ENCODE results near the gene KYNU. TPM values are rescaled to one million over a fixed set of nuclear protein-coding genes. Genes with fewer than 3 reads are reported as not detected.

KYNU gene
- total and polyA plus RNA-seq, 2 of the 13 experiments (the other 11 are each of a cell fraction or from before 2014, with no cell fraction given) = 21.9 to 68.6 TPM

- H3K4me2 ChIP-seq (ENCODE audit: low read depth, low read length) = no peak overlapping the region
- in situ Hi-C loops (cut with HindIII; ENCODE audit: extremely low pct_ligation_motif_present, low pct_unique_long_range_greater_than_20kb) = no loop called here
- H4K20me1 ChIP-seq (ENCODE audit: insufficient read depth, low read length) = no peaks in the 10 kb centered on the region
- no peaks in the 10 kb centered on the region for H3K27me3 ChIP-seq (ENCODE audit: control insufficient read depth in 1 of 2, insufficient read depth in 2 of 2, low read length in 2 of 2)
- H3K9ac ChIP-seq (ENCODE audit: insufficient read depth, low read depth, low read length) = no peak overlapping the region
- peaks cover 16% of the 10 kb centered on the region for H3K4me1 ChIP-seq (ENCODE audit: insufficient read depth, low read length)
- WGBS (ENCODE audit: low lambda C conversion rate) = 93% methylated on average over 3 of the region's 3 CpGs
- no peaks in the 10 kb centered on the region for H3K9me3 ChIP-seq (ENCODE audit: low read length)
- no peaks in the 10 kb centered on the region for H3K79me2 ChIP-seq (ENCODE audit: insufficient read depth, low read length)
- TF ChIP-seq ZNF703 (CRISPR knock-in tag; IDR thresholded peaks at IDR 0.05; ENCODE audit: borderline replicate concordance) = no peak
- no peak for TF ChIP-seq REL (CRISPR knock-in tag; conservative IDR thresholded peaks at IDR 0.05)
- TF ChIP-seq TFE3 (CRISPR knock-in tag; IDR thresholded peaks at IDR 0.05) = no peak
- no peak for TF ChIP-seq NCOA1 (CRISPR knock-in tag; IDR thresholded peaks at IDR 0.05)
- TF ChIP-seq ZNF720 (CRISPR knock-in tag; IDR thresholded peaks at IDR 0.05) = no peak
- TF ChIP-seq CHD2 (IDR thresholded peaks at IDR 0.05; ENCODE audit: low read depth, low read length) = no peak
- TF ChIP-seq ZNF878 (CRISPR knock-in tag; IDR thresholded peaks at IDR 0.05) = no peak
- no peak for TF ChIP-seq ATF7-NPFF (CRISPR knock-in tag; IDR thresholded peaks at IDR 0.05; ENCODE audit: low read depth)
- peak; percentile 12 for FAIRE-seq
- H3K36me3 ChIP-seq (replicated peaks in 1 of 2; ENCODE audit: control insufficient read depth in 1 of 2, insufficient read depth in 2 of 2, low read length in 2 of 2) = peaks cover 0 to 6% of the 10 kb centered on the region in 2 experiments; a peak in 1 of 5 replicates
- peak; percentile 25; the same call in 1 of the 3 replicates for ATAC-seq
- no peak overlapping the region for H3K4me3 ChIP-seq (replicated peaks in 1 of 3; ENCODE audit: insufficient read depth in 1 of 3, low read depth in 2 of 3, low read length in 3 of 3)
- no peak for DNase-seq (ENCODE audit: low spot score)
- BruUV-seq (replicated peaks) = no TSS peak
- no peak overlapping the region for H3K27ac ChIP-seq (ENCODE audit: extremely low read length, insufficient read depth, low read length)
- intact Hi-C loops (cut with micrococcal nuclease; ENCODE audit: unreplicated experiment) = no loop called here
- POLR2A ChIA-PET = no interaction called here
- no peak overlapping the region for H2AFZ ChIP-seq (ENCODE audit: low read length)
- CTCF ChIA-PET (ENCODE audit: low intra/inter-chr PET ratio, low total read pairs) = no interaction called here
Observed at GRCh38 chr2:142937347-142937746, 59.9 kb downstream of the KYNU start.

GRCh38 chr2:142938240-142938639 lies 60.8 kb downstream of the KYNU start:
- H3K4me1 ChIP-seq (ENCODE audit: insufficient read depth, low read length) = peaks cover 16% of the 10 kb centered on the region
- in situ Hi-C loops (cut with HindIII; ENCODE audit: extremely low pct_ligation_motif_present, low pct_unique_long_range_greater_than_20kb) = no loop called here
- H3K4me3 ChIP-seq (replicated peaks in 1 of 3; ENCODE audit: insufficient read depth in 1 of 3, low read depth in 2 of 3, low read length in 3 of 3) = no peak overlapping the region
- no peak overlapping the region for H3K9ac ChIP-seq (ENCODE audit: insufficient read depth, low read depth, low read length)
- TF ChIP-seq IRX3 (CRISPR knock-in tag; IDR thresholded peaks at IDR 0.05; ENCODE audit: borderline replicate concordance, low read depth) = no peak
- no peak for TF ChIP-seq SKI (IDR thresholded peaks at IDR 0.05; ENCODE audit: partially characterized antibody)
- TF ChIP-seq FOXA3 (CRISPR knock-in tag; IDR thresholded peaks at IDR 0.05) = 0 out of 2 replicates have a peak, but pooled peaks have one; percentile 13
- no peak for TF ChIP-seq HDAC1 (CRISPR knock-in tag; IDR thresholded peaks at IDR 0.05)
- no peak for TF ChIP-seq ZMYM4 (CRISPR knock-in tag; IDR thresholded peaks at IDR 0.05)
- CTCF ChIA-PET (ENCODE audit: low intra/inter-chr PET ratio, low total read pairs) = no interaction called here
- no peaks in the 10 kb centered on the region for H3K27me3 ChIP-seq (ENCODE audit: control insufficient read depth in 1 of 2, insufficient read depth in 2 of 2, low read length in 2 of 2)
- H3K27ac ChIP-seq (ENCODE audit: extremely low read length, insufficient read depth, low read length) = no peak overlapping the region
- DNase-seq (ENCODE audit: low spot score) (no peak), FAIRE-seq (no peak), ATAC-seq (no peak)
- 97% methylated on average over 5 of the region's 5 CpGs for WGBS (ENCODE audit: low lambda C conversion rate)
- intact Hi-C loops (cut with micrococcal nuclease; ENCODE audit: unreplicated experiment) = no loop called here
- no TSS peak for BruUV-seq (replicated peaks)
- POLR2A ChIA-PET = no interaction called here
- H2AFZ ChIP-seq (ENCODE audit: low read length) = no peak overlapping the region
- H3K9me3 ChIP-seq (ENCODE audit: low read length) = no peaks in the 10 kb centered on the region
- H3K79me2 ChIP-seq (ENCODE audit: insufficient read depth, low read length) = no peaks in the 10 kb centered on the region
- peaks cover 0 to 6% of the 10 kb centered on the region in 2 experiments; a peak in 1 of 5 replicates for H3K36me3 ChIP-seq (replicated peaks in 1 of 2; ENCODE audit: control insufficient read depth in 1 of 2, insufficient read depth in 2 of 2, low read length in 2 of 2)
- no peaks in the 10 kb centered on the region for H4K20me1 ChIP-seq (ENCODE audit: insufficient read depth, low read length)
- H3K4me2 ChIP-seq (ENCODE audit: low read depth, low read length) = no peak overlapping the region

Data from HepG2 (cell line).